ENCODE results near the gene ARSH.

ARSH gene

GRCh38 chrX:3075959-3076358, 69.6 kb downstream of the ARSH start:
- DNase-seq (ENCODE audit: low spot score) = no peak
- no peaks in the 10 kb centered on the region for H3K9me3 Mint-ChIP-seq
- H3K4me3 Mint-ChIP-seq = no peak overlapping the region
- H3K27me3 Mint-ChIP-seq (ENCODE audit: low read depth) = no peaks in the 10 kb centered on the region
- no peak overlapping the region for H3K27ac Mint-ChIP-seq
- H3K36me3 Mint-ChIP-seq (ENCODE audit: low read depth) = no peaks in the 10 kb centered on the region
- no peaks in the 10 kb centered on the region for H3K4me1 Mint-ChIP-seq (ENCODE audit: low read depth)

GRCh38 chrX:3076416-3076991, 70.2 kb downstream of the ARSH start:
- H3K4me1 Mint-ChIP-seq (ENCODE audit: low read depth) = no peaks in the 10 kb centered on the region
- no peak overlapping the region for H3K27ac Mint-ChIP-seq
- no peak overlapping the region for H3K4me3 Mint-ChIP-seq
- no peaks in the 10 kb centered on the region for H3K9me3 Mint-ChIP-seq
- no peaks in the 10 kb centered on the region for H3K27me3 Mint-ChIP-seq (ENCODE audit: low read depth)
- H3K36me3 Mint-ChIP-seq (ENCODE audit: low read depth) = no peaks in the 10 kb centered on the region
- DNase-seq (ENCODE audit: low spot score) = no peak

Measured in T-helper 2 cell treated with Interferon-gamma antibody and Interleukin-4, amounts not matched to agents 5 μg/mL and 100 μg/mL, for 36 hours (primary cell).